HepG2 (cell line): ENCODE results near the gene FBXO41. TPM values are rescaled to one million over a fixed set of nuclear protein-coding genes. Genes with fewer than 3 reads are reported as not detected.

ENCODE experiments used
- ASH2L ChIP-seq: fragments of 300-600, 200-600 bp; sonication (generic); IDR thresholded peaks from 2 replicates; pipeline ENCODE4 v1.7.0; 2017; ENCODE audit warnings: low read depth, mild to moderate bottlenecking, moderate library complexity, mixed read lengths, low read length; ENCODE audit not compliant: insufficient read length
- FOXC1 ChIP-seq: sonication (generic); formaldehyde crosslinking; IDR thresholded peaks from 2 replicates; pipeline ENCODE4 v1.8.0; 2022; ENCODE audit warnings: mild to moderate bottlenecking, missing genetic modification reagents, borderline replicate concordance
- HMG20A ChIP-seq: IDR thresholded peaks from 2 replicates; pipeline ENCODE4 v1.6.1; 2016; ENCODE audit warnings: borderline replicate concordance
- JUN ChIP-seq: sonication (generic); formaldehyde crosslinking; IDR thresholded peaks from 2 replicates; pipeline ENCODE4 v1.4.0; 2020; ENCODE audit warnings: mild to moderate bottlenecking, missing genetic modification reagents
- MEIS2 ChIP-seq: sonication (generic); formaldehyde crosslinking; IDR thresholded peaks from 2 replicates; pipeline ENCODE4 v1.9.0; 2021; ENCODE audit warnings: mild to moderate bottlenecking, missing genetic modification reagents
- NFKBIZ ChIP-seq: IDR thresholded peaks from 2 replicates; pipeline ENCODE4 v1.6.1; 2018; ENCODE audit warnings: missing genetic modification reagents, missing compliant biosample characterization
- SETDB1 ChIP-seq: sonication (generic); formaldehyde crosslinking; IDR thresholded peaks from 2 replicates; pipeline ENCODE4 v1.5.1; 2020; ENCODE audit warnings: missing genetic modification reagents, mild to moderate bottlenecking, borderline replicate concordance
- SMYD3 ChIP-seq: sonication (generic); formaldehyde crosslinking; IDR thresholded peaks from 2 replicates; pipeline ENCODE4 v1.8.1; 2023; ENCODE audit warnings: mild to moderate bottlenecking, missing genetic modification reagents
- TARDBP ChIP-seq: sonication (generic); formaldehyde crosslinking; IDR thresholded peaks from 2 replicates; pipeline ENCODE4 v1.8.0; 2022; ENCODE audit warnings: mild to moderate bottlenecking, missing genetic modification reagents
- ZEB1 ChIP-seq: IDR thresholded peaks from 2 replicates; pipeline ENCODE4 v1.6.1; 2012; ENCODE audit warnings: mild to moderate bottlenecking, low read depth, inconsistent platforms; ENCODE audit not compliant: insufficient replicate concordance
- ZNF136 ChIP-seq: sonication (generic); formaldehyde crosslinking; IDR thresholded peaks from 2 replicates; pipeline ENCODE4 v1.8.1; 2022; ENCODE audit warnings: low read depth, mild to moderate bottlenecking, moderate library complexity, missing genetic modification reagents
- ZNF547 ChIP-seq: sonication (generic); formaldehyde crosslinking; IDR thresholded peaks from 2 replicates; pipeline ENCODE4 v1.5.1; 2020; ENCODE audit warnings: mild to moderate bottlenecking, missing genetic modification reagents
- ZNF670 ChIP-seq: sonication (generic); formaldehyde crosslinking; IDR thresholded peaks from 2 replicates; pipeline ENCODE4 v1.8.0; 2022; ENCODE audit warnings: mild to moderate bottlenecking, missing genetic modification reagents, borderline replicate concordance
- ZSCAN12 ChIP-seq: sonication (generic); formaldehyde crosslinking; IDR thresholded peaks from 2 replicates; pipeline ENCODE4 v1.9.0; 2021; ENCODE audit warnings: mild to moderate bottlenecking, missing genetic modification reagents
- polyA plus RNA-seq, 8 experiments: library from polyadenylated mRNA; depleted of rRNA in 3 of 8; stranded (reverse) in 7 of 8; unstranded in 1 of 8; fragments of >200 nt; fragmentation: Illumina TruSeq in 4 of 8; extraction: Trizol in 4 of 8; gene quantifications; 2 replicates each; pipeline versions ENCODE4 v1.2.1 to v1.2.3, GENCODE V29; 2011 to 2016; ENCODE audit warnings: low read depth in 4 of 8, missing spikeins in 1 of 8, mixed read lengths in 1 of 8; ENCODE audit not compliant: insufficient read depth in 1 of 8
- total RNA-seq, 5 experiments: library from RNA; depleted of rRNA; stranded (reverse); fragments of >200 nt; fragmentation: Illumina TruSeq; extraction: Trizol; gene quantifications; 2 replicates each; pipeline ENCODE4 v1.2.3, GENCODE V29; 2016; ENCODE audit warnings: low read depth in 1 of 5
- TF ChIP-seq, protein P1 (sequence below): sonication (generic); formaldehyde crosslinking; IDR thresholded peaks from 2 replicates; pipeline ENCODE4 v1.8.1; 2023; ENCODE audit warnings: mild to moderate bottlenecking, moderate library complexity, missing genetic modification reagents
- TF ChIP-seq, protein P2 (sequence below): IDR thresholded peaks from 2 replicates; pipeline ENCODE4 v1.6.1; 2018; ENCODE audit warnings: missing genetic modification reagents
- TF ChIP-seq, protein P3 (sequence below), 2 experiments: IDR thresholded peaks; 2 replicates each; pipeline ENCODE4 v1.6.1; 2011 to 2012; ENCODE audit warnings: low read length in 2 of 2, borderline replicate concordance in 1 of 2, low read depth in 1 of 2, mild to moderate bottlenecking in 1 of 2, moderate library complexity in 1 of 2
- TF ChIP-seq, protein P4 (sequence below): sonication (generic); formaldehyde crosslinking; IDR thresholded peaks from 2 replicates; pipeline ENCODE4 v1.4.0; 2020; ENCODE audit warnings: missing genetic modification reagents, borderline replicate concordance

Gene FBXO41
- total and polyA plus RNA-seq, 2 of the 13 experiments (the other 11 are each of a cell fraction or from before 2014, with no cell fraction given) = 4.2 to 10.3 TPM

DNA sequence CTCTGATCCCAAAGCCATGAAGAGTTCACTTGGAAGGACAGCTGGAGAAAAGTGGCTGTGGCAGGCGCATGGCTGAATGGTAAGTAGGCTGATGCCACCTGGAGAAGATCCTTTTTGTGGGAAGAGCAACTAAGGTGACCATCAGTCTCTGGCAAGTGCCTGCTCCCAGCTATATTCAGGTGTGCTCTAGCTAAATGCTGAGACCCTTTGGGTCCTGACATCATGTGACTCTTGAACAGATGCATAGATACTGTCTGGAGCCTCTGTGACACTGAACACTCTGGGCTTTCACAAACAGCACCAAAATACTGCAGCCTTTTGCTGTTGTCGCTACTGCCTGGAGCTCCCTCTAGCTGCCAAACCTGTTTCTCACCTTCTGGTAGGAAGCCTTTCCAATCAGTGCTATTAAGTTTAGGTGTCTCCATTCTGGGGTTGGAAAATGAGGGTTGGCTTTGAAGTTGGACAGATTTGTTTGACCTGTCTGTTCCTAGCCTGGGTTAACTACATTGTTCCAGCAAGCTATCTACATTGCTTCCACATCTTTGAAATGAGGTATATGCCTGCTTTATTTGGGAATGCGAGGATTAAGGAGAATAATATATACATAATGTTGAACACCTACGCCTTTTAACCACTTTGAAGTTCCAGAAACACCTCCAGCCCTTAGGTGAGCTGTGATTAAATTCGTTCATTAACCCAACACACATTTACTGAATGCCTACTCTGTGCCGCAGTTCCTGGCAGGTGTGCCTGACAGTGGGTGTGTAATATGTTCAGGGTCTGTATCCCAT lies 6.0 kb upstream of the FBXO41 start (continued):
- TF ChIP-seq, protein P1, sequence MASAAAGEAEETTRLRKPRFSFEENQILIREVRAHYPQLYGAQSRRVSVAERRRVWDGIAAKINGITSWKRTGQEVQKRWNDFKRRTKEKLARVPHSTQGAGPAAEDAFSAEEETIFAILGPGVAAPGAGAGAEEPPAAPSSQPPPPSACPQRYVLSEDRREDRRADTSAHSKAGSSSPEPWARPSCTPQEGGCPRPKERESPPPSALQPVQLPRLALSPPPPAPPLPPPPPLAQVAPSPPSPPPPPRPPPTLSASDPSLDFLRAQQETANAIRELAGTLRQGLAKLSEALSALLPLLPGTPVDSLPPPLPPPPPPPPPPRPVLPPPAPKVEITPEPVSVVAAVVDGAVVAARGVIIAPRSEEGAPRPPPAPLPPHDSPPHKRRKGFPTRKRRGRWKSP (CRISPR knock-in tag) = no peak
- TF ChIP-seq, protein P2, sequence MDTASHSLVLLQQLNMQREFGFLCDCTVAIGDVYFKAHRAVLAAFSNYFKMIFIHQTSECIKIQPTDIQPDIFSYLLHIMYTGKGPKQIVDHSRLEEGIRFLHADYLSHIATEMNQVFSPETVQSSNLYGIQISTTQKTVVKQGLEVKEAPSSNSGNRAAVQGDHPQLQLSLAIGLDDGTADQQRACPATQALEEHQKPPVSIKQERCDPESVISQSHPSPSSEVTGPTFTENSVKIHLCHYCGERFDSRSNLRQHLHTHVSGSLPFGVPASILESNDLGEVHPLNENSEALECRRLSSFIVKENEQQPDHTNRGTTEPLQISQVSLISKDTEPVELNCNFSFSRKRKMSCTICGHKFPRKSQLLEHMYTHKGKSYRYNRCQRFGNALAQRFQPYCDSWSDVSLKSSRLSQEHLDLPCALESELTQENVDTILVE (CRISPR knock-in tag) = no peak
- TF ChIP-seq ZNF136 (no peak), JUN (CRISPR knock-in tag) (no peak), SETDB1 (CRISPR knock-in tag) (no peak), ZSCAN12 (no peak), ASH2L (no peak), MEIS2 (CRISPR knock-in tag) (0 out of 2 replicates have a peak, but pooled peaks have one; percentile 27), ZNF547 (CRISPR knock-in tag) (no peak), HMG20A (CRISPR knock-in tag) (no peak), NFKBIZ (no peak), ZEB1 (no peak), ZNF670 (no peak), FOXC1 (CRISPR knock-in tag) (no peak), SMYD3 (CRISPR knock-in tag) (no peak), TARDBP (CRISPR knock-in tag) (0 out of 2 replicates have a peak, but pooled peaks have one; percentile 28)
- TF ChIP-seq, protein P3, sequence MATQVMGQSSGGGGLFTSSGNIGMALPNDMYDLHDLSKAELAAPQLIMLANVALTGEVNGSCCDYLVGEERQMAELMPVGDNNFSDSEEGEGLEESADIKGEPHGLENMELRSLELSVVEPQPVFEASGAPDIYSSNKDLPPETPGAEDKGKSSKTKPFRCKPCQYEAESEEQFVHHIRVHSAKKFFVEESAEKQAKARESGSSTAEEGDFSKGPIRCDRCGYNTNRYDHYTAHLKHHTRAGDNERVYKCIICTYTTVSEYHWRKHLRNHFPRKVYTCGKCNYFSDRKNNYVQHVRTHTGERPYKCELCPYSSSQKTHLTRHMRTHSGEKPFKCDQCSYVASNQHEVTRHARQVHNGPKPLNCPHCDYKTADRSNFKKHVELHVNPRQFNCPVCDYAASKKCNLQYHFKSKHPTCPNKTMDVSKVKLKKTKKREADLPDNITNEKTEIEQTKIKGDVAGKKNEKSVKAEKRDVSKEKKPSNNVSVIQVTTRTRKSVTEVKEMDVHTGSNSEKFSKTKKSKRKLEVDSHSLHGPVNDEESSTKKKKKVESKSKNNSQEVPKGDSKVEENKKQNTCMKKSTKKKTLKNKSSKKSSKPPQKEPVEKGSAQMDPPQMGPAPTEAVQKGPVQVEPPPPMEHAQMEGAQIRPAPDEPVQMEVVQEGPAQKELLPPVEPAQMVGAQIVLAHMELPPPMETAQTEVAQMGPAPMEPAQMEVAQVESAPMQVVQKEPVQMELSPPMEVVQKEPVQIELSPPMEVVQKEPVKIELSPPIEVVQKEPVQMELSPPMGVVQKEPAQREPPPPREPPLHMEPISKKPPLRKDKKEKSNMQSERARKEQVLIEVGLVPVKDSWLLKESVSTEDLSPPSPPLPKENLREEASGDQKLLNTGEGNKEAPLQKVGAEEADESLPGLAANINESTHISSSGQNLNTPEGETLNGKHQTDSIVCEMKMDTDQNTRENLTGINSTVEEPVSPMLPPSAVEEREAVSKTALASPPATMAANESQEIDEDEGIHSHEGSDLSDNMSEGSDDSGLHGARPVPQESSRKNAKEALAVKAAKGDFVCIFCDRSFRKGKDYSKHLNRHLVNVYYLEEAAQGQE (IDR thresholded peaks at IDR 0.05; ENCODE audit: borderline replicate concordance in 1 of 2, low read depth in 1 of 2, low read length in 2 of 2) = peak; percentile 23 to 87
- TF ChIP-seq, protein P4, sequence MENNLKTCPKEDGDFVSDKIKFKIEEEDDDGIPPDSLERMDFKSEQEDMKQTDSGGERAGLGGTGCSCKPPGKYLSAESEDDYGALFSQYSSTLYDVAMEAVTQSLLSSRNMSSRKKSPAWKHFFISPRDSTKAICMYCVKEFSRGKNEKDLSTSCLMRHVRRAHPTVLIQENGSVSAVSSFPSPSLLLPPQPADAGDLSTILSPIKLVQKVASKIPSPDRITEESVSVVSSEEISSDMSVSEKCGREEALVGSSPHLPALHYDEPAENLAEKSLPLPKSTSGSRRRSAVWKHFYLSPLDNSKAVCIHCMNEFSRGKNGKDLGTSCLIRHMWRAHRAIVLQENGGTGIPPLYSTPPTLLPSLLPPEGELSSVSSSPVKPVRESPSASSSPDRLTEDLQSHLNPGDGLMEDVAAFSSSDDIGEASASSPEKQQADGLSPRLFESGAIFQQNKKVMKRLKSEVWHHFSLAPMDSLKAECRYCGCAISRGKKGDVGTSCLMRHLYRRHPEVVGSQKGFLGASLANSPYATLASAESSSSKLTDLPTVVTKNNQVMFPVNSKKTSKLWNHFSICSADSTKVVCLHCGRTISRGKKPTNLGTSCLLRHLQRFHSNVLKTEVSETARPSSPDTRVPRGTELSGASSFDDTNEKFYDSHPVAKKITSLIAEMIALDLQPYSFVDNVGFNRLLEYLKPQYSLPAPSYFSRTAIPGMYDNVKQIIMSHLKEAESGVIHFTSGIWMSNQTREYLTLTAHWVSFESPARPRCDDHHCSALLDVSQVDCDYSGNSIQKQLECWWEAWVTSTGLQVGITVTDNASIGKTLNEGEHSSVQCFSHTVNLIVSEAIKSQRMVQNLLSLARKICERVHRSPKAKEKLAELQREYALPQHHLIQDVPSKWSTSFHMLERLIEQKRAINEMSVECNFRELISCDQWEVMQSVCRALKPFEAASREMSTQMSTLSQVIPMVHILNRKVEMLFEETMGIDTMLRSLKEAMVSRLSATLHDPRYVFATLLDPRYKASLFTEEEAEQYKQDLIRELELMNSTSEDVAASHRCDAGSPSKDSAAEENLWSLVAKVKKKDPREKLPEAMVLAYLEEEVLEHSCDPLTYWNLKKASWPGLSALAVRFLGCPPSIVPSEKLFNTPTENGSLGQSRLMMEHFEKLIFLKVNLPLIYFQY (CRISPR knock-in tag) = no peak
